PC-9 (cell line): ENCODE results near the gene MASP1.

Experiments
- CTCF ChIP-seq: fragments of 200-600 bp; sonication (generic); conservative IDR thresholded peaks from 2 replicates; pipeline ENCODE4 v1.6.1; 2017; ENCODE audit warnings: mixed run types, antibody characterized with exemption, mild to moderate bottlenecking, moderate library complexity
- EZH2 ChIP-seq: fragments of 200-600 bp; sonication (generic); IDR thresholded peaks from 2 replicates; pipeline ENCODE4 v1.8.0; 2017; ENCODE audit warnings: antibody characterized with exemption, low read depth

- no peak for TF ChIP-seq EZH2
- TF ChIP-seq CTCF = no peak
These were observed 83.9 kb downstream of the MASP1 start for GRCh38 chr3:187207624-187208023.
